ENCODE measurements around the gene ANKRD9. TPM values are rescaled to one million over a fixed set of nuclear protein-coding genes. Genes with fewer than 3 reads are reported as not detected.
A peak's percentile ranks its signal among the peaks of the same experiment; 100 is the strongest.

Gene ANKRD9
- total and polyA plus RNA-seq, 2 of the 13 experiments (the other 11 are each of a cell fraction or from before 2014, with no cell fraction given) = 10.0 to 15.0 TPM

DNA sequence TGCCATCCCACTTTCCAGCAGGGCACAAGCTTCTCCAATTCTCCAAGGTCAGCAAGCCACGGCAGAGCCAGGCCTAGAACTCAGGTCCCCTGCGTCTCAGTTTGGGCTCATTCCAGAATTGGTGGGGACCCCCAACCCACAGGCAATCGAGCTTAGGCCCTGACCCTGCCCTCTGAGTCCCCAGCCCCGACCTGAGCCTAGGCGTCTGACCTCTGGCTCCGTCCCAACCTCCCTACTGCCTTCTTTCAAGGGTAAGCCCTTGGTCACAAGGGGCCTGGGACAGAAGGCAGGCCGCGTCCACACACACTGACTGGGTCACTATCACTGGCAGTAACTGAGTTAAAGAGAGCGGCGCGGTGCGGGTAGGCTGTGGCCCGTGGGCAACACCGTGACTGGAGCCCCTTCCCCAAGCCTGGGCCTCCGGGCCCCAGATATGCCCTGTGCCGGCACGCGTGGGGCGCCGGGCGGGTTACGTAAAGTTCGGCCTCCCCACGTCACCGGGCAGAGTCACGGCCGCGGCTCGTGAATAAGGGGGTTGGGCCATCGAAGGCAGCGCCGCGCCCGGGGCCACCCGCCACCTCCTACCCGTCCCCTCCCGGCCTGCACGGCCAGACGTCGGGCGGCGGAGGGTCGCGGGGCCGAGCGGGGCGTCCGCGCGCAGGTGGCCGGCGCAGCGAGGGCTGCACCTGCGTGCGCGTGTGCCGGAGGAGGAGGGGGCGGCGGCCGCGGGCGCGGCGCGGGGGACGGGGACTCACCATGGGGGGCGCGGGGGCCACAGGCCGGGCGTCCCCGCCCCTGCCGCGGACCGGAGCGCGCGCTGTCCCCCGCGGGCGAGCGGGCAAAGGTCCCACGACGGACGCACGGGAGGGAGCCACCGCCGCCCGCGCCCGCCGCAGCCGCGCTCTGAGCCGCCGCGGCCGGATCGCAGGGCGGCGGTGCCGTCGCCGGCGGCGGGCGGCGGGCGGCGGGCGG lies 516 bp downstream of the ANKRD9 start (continued):
- TF ChIP-seq MYC (CRISPR knock-in tag; IDR thresholded peaks at IDR 0.05; ENCODE audit: borderline replicate concordance) (0 out of 2 replicates have a peak, but pooled peaks have one; percentile 24), ZNF607 (CRISPR knock-in tag; IDR thresholded peaks at IDR 0.05; ENCODE audit: borderline replicate concordance) (peak; percentile 68; the same call in 1 of the 2 replicates), ZNF775 (CRISPR knock-in tag; IDR thresholded peaks at IDR 0.05; ENCODE audit: borderline replicate concordance) (no peak), KMT2A (CRISPR knock-in tag; IDR thresholded peaks at IDR 0.05) (peak; percentile 41; the same call in 1 of the 2 replicates), PHF5A (CRISPR knock-in tag; IDR thresholded peaks at IDR 0.05; ENCODE audit: low read depth, unreplicated experiment) (no peak), ZNF724P (CRISPR knock-in tag; IDR thresholded peaks at IDR 0.05; ENCODE audit: borderline replicate concordance) (peak; percentile 51; the same call in 1 of the 2 replicates)
- TF ChIP-seq, protein P1, sequence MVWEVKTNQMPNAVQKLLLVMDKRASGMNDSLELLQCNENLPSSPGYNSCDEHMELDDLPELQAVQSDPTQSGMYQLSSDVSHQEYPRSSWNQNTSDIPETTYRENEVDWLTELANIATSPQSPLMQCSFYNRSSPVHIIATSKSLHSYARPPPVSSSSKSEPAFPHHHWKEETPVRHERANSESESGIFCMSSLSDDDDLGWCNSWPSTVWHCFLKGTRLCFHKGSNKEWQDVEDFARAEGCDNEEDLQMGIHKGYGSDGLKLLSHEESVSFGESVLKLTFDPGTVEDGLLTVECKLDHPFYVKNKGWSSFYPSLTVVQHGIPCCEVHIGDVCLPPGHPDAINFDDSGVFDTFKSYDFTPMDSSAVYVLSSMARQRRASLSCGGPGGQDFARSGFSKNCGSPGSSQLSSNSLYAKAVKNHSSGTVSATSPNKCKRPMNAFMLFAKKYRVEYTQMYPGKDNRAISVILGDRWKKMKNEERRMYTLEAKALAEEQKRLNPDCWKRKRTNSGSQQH (CRISPR knock-in tag; IDR thresholded peaks at IDR 0.05; ENCODE audit: low read depth) = peak; percentile 48; the same call in 1 of the 2 replicates

- Histone ChIP-seq H3K9me3 (ENCODE audit: low read length) (no peaks in the 10 kb centered on the region), H3K4me3 (replicated peaks in 1 of 3; ENCODE audit: insufficient read depth in 1 of 3, low read depth in 2 of 3, low read length in 3 of 3) (peak overlapping the region; percentile 60 to 90 (median 84)), H3K4me2 (ENCODE audit: low read depth, low read length) (peak overlapping the region; percentile 88), H4K20me1 (ENCODE audit: insufficient read depth, low read length) (no peaks in the 10 kb centered on the region), H3K27me3 (ENCODE audit: control insufficient read depth in 1 of 2, insufficient read depth in 2 of 2, low read length in 2 of 2) (no peaks in the 10 kb centered on the region; a peak in 2 of 5 replicates), H3K36me3 (replicated peaks in 1 of 2; ENCODE audit: control insufficient read depth in 1 of 2, insufficient read depth in 2 of 2, low read length in 2 of 2) (peaks cover 3 to 4% of the 10 kb centered on the region in 2 experiments; a peak in 1 of 5 replicates), H3K27ac (ENCODE audit: extremely low read length, insufficient read depth, low read length) (peak overlapping the region; percentile 80), H3K9ac (ENCODE audit: insufficient read depth, low read depth, low read length) (peak overlapping the region; percentile 80), H3K79me2 (ENCODE audit: insufficient read depth, low read length) (no peaks in the 10 kb centered on the region), H2AFZ (ENCODE audit: low read length) (no peak overlapping the region), H3K4me1 (ENCODE audit: insufficient read depth, low read length) (peaks cover 41% of the 10 kb centered on the region)
- WGBS (ENCODE audit: low lambda C conversion rate) = 2% methylated on average over 8 of the region's 14 CpGs
- ChIA-PET CTCF (ENCODE audit: low intra/inter-chr PET ratio, low total read pairs) (no interaction called here), POLR2A (interaction anchor here (0.9 to 1.8 kb wide), 10 partner anchors 8 to 187 kb away, joined by 3 to 11 read pairs (median 6); no protein-coding TSS in a partner anchor)
- DNase-seq (ENCODE audit: low spot score) (peak; percentile 59), FAIRE-seq (peak; percentile 76), ATAC-seq (peak; percentile 14)
- in situ Hi-C loops (cut with HindIII; ENCODE audit: extremely low pct_ligation_motif_present, low pct_unique_long_range_greater_than_20kb) (no loop called here), intact Hi-C loops (cut with micrococcal nuclease; ENCODE audit: unreplicated experiment) (no loop called here)
- BruUV-seq (replicated peaks) = no TSS peak
- no peak for TF ChIP-seq SMARCE1 (IDR thresholded peaks at IDR 0.05; ENCODE audit: borderline replicate concordance)
- TF ChIP-seq RFX5 (IDR thresholded peaks at IDR 0.05; ENCODE audit: low read depth, low read length) = no peak
- peak; percentile 17; the same call in 1 of the 2 replicates for TF ChIP-seq ZFP91 (CRISPR knock-in tag; IDR thresholded peaks at IDR 0.05; ENCODE audit: borderline replicate concordance)
- TF ChIP-seq KLF11 (CRISPR knock-in tag; IDR thresholded peaks at IDR 0.05) = 0 out of 2 replicates have a peak, but pooled peaks have one; percentile 48
- TF ChIP-seq SNAPC2 (CRISPR knock-in tag; IDR thresholded peaks at IDR 0.05) = no peak
- peak; percentile 45; the same call in 1 of the 2 replicates for TF ChIP-seq PAXIP1 (CRISPR knock-in tag; conservative IDR thresholded peaks at IDR 0.05)
- TF ChIP-seq BHLHE40 (IDR thresholded peaks at IDR 0.05; ENCODE audit: low read length) = no peak
- no peak for TF ChIP-seq NBN (conservative IDR thresholded peaks at IDR 0.05)
These were observed 1.2 kb downstream of the ANKRD9 start for GRCh38 chr14:102508410-102508773.
